Stimulated activated CD4-positive, alpha-beta T cell treated with anti-CD3 and anti-CD28 coated beads, TNF-alpha, amount 100 ng/mL, for 1 hour (primary cell): ENCODE results near the gene AKAP13.
"Not testable (repeated sequence)": the region's sequence is repeated elsewhere in the genome, so short reads cannot be mapped to it uniquely, and the experiment has no call there.

Experiments used
- DNase-seq, 3 donors: peaks; one replicate each; pipeline ENCODE4 v3.0.0-alpha.2; 2020; ENCODE audit warnings: low read depth in 3 of 3, low spot score in 1 of 3

Gene AKAP13

GRCh38 chr15:85347264-85348047 lies 32.9 kb upstream of the AKAP13 start:
- DNase-seq: not testable (repeated sequence)

- not testable (repeated sequence) for DNase-seq
Observed at GRCh38 chr15:85348048-85348766, 32.2 kb upstream of the AKAP13 start.

GRCh38 chr15:85349062-85349461 lies 31.3 kb upstream of the AKAP13 start:
- DNase-seq: not testable (repeated sequence)

GRCh38 chr15:85350395-85350794 lies 30.0 kb upstream of the AKAP13 start:
- no peak for DNase-seq

- not testable (repeated sequence) for DNase-seq
Observed at GRCh38 chr15:85351501-85351900, 28.9 kb upstream of the AKAP13 start.

GRCh38 chr15:85351965-85352364 lies 28.4 kb upstream of the AKAP13 start:
- no peak for DNase-seq

- DNase-seq: no peak
Observed at GRCh38 chr15:85353516-85353915, 26.9 kb upstream of the AKAP13 start.

GRCh38 chr15:85354461-85354860 lies 25.9 kb upstream of the AKAP13 start:
- no peak for DNase-seq

GRCh38 chr15:85354948-85355347 lies 25.5 kb upstream of the AKAP13 start:
- DNase-seq: no peak

GRCh38 chr15:85356276-85356675 lies 24.1 kb upstream of the AKAP13 start:
- DNase-seq: no peak

- no peak for DNase-seq
Observed at GRCh38 chr15:85361323-85361722, 19.1 kb upstream of the AKAP13 start.

- DNase-seq: no peak
Observed at GRCh38 chr15:85362436-85363081, 17.8 kb upstream of the AKAP13 start.

- DNase-seq: no peak
Observed at GRCh38 chr15:85365980-85366379, 14.4 kb upstream of the AKAP13 start.

- no peak for DNase-seq
Observed at GRCh38 chr15:85367741-85368140, 12.7 kb upstream of the AKAP13 start.

- DNase-seq: no peak
Observed at GRCh38 chr15:85374831-85375230, 5.6 kb upstream of the AKAP13 start.

- DNase-seq: no peak
Observed at GRCh38 chr15:85377269-85377668, 3.1 kb upstream of the AKAP13 start.

GRCh38 chr15:85377986-85378385 lies 2.4 kb upstream of the AKAP13 start:
- DNase-seq: no peak

- peak in 2 of 3 donors; percentile 2 to 5 for DNase-seq
Observed at GRCh38 chr15:85379403-85380131, 836 bp upstream of the AKAP13 start.

- peak; percentile 14 to 34 (median 26) for DNase-seq
Observed at GRCh38 chr15:85380812-85381642, 624 bp downstream of the AKAP13 start.
